ENCODE measurements around the gene USP17L18.
"Not testable (repeated sequence)": the region's sequence is repeated elsewhere in the genome, so short reads cannot be mapped to it uniquely, and the experiment has no call there.

USP17L18 gene, protein sequence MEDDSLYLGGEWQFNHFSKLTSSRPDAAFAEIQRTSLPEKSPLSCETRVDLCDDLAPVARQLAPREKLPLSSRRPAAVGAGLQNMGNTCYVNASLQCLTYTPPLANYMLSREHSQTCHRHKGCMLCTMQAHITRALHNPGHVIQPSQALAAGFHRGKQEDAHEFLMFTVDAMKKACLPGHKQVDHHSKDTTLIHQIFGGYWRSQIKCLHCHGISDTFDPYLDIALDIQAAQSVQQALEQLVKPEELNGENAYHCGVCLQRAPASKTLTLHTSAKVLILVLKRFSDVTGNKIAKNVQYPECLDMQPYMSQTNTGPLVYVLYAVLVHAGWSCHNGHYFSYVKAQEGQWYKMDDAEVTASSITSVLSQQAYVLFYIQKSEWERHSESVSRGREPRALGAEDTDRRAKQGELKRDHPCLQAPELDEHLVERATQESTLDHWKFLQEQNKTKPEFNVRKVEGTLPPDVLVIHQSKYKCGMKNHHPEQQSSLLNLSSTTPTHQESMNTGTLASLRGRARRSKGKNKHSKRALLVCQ

GRCh38 chr4:9247953-9248680 is at the start of gene USP17L18:
Gene USP17L18, plus strand, starts transcription at chr4:9248630. Its CDS starts 0 bp downstream, at chr4:9248630.
- DNase-seq (ENCODE audit: extremely low read depth in 1 of 2, low read depth in 1 of 2) = not testable (repeated sequence)

GRCh38 chr4:9210357-9210756 is 38.1 kb upstream of the USP17L18 start, which contains the start of gene USP17L10:
Gene USP17L10, plus strand, starts transcription at chr4:9210657. Its CDS starts 0 bp downstream, at chr4:9210657.
- DNase-seq (ENCODE audit: extremely low read depth in 1 of 2, low read depth in 1 of 2) = not testable (repeated sequence)

DNA sequence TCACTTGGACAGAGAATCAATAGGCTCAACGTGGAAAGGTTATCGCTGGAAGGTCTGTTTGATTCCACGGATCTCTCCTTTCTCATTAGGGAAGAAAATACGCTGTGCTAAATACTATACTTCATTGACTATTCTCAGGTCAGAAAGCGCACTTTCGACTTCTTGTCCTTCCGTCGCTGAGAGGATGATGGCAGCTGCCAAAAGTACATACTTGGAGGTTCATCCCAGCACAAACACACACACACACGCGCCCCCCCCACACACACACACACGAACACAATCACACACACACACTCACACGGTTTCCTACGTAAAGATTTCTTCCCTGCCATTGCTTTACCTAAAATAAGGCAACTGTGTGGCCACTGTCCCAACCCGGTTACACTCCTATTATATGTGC is 33.7 kb upstream of the USP17L18 start:
- DNase-seq (ENCODE audit: extremely low read depth in 1 of 2, low read depth in 1 of 2) = not testable (repeated sequence)

DNA sequence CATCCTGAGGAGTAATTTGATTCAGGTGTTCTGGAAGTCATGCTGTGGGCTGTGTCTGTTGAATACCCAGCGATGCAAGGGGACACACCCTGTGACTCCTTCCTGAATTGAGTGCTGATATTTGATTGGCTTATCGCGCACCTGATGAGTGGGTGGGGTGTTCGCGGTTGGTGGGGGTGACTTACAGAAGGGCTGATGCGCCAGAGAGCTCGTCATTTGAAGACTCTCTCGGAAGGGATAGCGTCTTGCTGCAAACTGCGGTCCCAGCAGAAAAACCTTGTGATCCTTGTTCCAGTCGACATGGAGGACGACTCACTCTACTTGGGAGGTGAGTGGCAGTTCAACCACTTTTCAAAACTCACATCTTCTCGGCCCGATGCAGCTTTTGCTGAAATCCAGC is 33.3 kb upstream of the USP17L18 start, which contains the start of gene USP17L11:
USP17L11 (plus strand) TSS at position 301 of the 400 bp plus-strand sequence; CDS start at position 301, 0 bp downstream.
- DNase-seq (ENCODE audit: extremely low read depth in 1 of 2, low read depth in 1 of 2) = not testable (repeated sequence)

- DNase-seq (ENCODE audit: extremely low read depth in 1 of 2, low read depth in 1 of 2) = not testable (repeated sequence)
Observed at GRCh38 chr4:9219852-9220251, 28.6 kb upstream of the USP17L18 start, which contains the start of gene USP17L12. Gene USP17L12, plus strand, starts transcription at chr4:9220152. Its CDS starts 0 bp downstream, at chr4:9220152.

DNA sequence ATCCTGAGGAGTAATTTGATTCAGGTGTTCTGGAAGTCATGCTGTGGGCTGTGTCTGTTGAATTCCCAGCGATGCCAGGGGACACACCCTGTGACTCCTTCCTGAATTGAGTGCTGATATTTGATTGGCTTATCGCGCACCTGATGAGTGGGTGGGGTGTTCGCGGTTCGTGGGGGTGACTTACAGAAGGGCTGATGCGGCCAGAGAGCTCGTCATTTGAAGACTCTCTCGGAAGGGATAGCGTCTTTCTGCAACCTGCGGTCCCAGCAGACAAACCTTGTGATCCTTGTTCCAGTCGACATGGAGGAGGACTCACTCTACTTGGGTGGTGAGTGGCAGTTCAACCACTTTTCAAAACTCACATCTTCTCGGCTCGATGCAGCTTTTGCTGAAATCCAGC is 23.8 kb upstream of the USP17L18 start, which contains the start of gene USP17L13:
USP17L13 (plus strand) TSS at position 301 of the 400 bp plus-strand sequence; CDS start at position 301, 0 bp downstream.
- DNase-seq (ENCODE audit: extremely low read depth in 1 of 2, low read depth in 1 of 2) = not testable (repeated sequence)

DNA sequence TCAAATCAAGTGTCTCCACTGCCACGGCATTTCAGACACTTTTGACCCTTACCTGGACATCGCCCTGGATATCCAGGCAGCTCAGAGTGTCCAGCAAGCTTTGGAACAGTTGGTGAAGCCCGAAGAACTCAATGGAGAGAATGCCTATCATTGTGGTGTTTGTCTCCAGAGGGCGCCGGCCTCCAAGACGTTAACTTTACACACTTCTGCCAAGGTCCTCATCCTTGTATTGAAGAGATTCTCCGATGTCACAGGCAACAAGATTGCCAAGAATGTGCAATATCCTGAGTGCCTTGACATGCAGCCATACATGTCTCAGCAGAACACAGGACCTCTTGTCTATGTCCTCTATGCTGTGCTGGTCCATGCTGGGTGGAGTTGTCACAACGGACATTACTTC is 18.2 kb upstream of the USP17L18 start:
- DNase-seq (ENCODE audit: extremely low read depth in 1 of 2, low read depth in 1 of 2) = not testable (repeated sequence)

DNA sequence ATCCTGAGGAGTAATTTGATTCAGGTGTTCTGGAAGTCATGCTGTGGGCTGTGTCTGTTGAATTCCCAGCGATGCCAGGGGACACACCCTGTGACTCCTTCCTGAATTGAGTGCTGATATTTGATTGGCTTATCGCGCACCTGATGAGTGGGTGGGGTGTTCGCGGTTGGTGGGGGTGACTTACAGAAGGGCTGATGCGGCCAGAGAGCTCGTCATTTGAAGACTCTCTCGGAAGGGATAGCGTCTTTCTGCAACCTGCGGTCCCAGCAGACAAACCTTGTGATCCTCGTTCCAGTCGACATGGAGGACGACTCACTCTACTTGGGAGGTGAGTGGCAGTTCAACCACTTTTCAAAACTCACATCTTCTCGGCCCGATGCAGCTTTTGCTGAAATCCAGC is 14.3 kb upstream of the USP17L18 start, which contains the start of gene USP17L15:
USP17L15 (plus strand) TSS at position 301 of the 400 bp plus-strand sequence; CDS start at position 301, 0 bp downstream.
- not testable (repeated sequence) for DNase-seq (ENCODE audit: extremely low read depth in 1 of 2, low read depth in 1 of 2)

DNA sequence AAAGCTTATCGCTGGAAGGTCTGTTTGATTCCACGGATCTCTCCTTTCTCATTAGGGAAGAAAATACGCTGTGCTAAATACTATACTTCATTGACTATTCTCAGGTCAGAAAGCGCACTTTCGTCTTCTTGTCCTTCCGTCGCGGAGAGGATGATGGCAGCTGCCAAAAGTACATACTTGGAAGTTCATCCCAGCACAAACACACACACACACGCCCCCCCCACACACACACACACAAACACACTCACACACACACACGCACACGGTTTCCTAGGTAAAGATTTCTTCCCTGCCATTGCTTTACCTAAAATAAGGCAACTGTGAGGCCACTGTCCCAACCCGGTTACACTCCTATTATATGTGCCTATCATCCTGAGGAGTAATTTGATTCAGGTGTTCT is 10.0 kb upstream of the USP17L18 start:
- not testable (repeated sequence) for DNase-seq (ENCODE audit: extremely low read depth in 1 of 2, low read depth in 1 of 2)

- not testable (repeated sequence) for DNase-seq (ENCODE audit: extremely low read depth in 1 of 2, low read depth in 1 of 2)
Observed at GRCh38 chr4:9243579-9243978, 4.9 kb upstream of the USP17L18 start, which contains the start of gene USP17L17. Gene USP17L17, plus strand, starts transcription at chr4:9243879. Its CDS starts 0 bp downstream, at chr4:9243879.

- DNase-seq (ENCODE audit: extremely low read depth in 1 of 2, low read depth in 1 of 2) = not testable (repeated sequence)
Observed at GRCh38 chr4:9253078-9253477, 4.6 kb downstream of the USP17L18 start, which contains the start of gene USP17L19. Gene USP17L19, plus strand, starts transcription at chr4:9253378. Its CDS starts 0 bp downstream, at chr4:9253378.

DNA sequence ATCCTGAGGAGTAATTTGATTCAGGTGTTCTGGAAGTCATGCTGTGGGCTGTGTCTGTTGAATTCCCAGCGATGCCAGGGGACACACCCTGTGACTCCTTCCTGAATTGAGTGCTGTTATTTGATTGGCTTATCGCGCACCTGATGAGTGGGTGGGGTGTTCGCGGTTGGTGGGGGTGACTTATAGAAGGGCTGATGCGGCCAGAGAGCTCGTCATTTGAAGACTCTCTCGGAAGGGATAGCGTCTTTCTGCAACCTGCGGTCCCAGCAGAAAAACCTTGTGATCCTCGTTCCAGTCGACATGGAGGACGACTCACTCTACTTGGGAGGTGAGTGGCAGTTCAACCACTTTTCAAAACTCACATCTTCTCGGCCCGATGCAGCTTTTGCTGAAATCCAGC is 9.4 kb downstream of the USP17L18 start, which contains the start of gene USP17L20:
USP17L20 (plus strand) TSS at position 301 of the 400 bp plus-strand sequence; CDS start at position 301, 0 bp downstream.
- DNase-seq (ENCODE audit: extremely low read depth in 1 of 2, low read depth in 1 of 2) = not testable (repeated sequence)

GRCh38 chr4:9262572-9262971 is 14.1 kb downstream of the USP17L18 start, which contains the start of gene USP17L21:
Gene USP17L21, plus strand, starts transcription at chr4:9262872. Its CDS starts 0 bp downstream, at chr4:9262872.
- not testable (repeated sequence) for DNase-seq (ENCODE audit: extremely low read depth in 1 of 2, low read depth in 1 of 2)

DNA sequence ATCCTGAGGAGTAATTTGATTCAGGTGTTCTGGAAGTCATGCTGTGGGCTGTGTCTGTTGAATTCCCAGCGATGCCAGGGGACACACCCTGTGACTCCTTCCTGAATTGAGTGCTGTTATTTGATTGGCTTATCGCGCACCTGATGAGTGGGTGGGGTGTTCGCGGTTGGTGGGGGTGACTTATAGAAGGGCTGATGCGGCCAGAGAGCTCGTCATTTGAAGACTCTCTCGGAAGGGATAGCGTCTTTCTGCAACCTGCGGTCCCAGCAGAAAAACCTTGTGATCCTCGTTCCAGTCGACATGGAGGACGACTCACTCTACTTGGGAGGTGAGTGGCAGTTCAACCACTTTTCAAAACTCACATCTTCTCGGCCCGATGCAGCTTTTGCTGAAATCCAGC is 18.9 kb downstream of the USP17L18 start, which contains the start of gene USP17L22:
USP17L22 (plus strand) TSS at position 301 of the 400 bp plus-strand sequence; CDS start at position 301, 0 bp downstream.
- not testable (repeated sequence) for DNase-seq (ENCODE audit: extremely low read depth in 1 of 2, low read depth in 1 of 2)

DNA sequence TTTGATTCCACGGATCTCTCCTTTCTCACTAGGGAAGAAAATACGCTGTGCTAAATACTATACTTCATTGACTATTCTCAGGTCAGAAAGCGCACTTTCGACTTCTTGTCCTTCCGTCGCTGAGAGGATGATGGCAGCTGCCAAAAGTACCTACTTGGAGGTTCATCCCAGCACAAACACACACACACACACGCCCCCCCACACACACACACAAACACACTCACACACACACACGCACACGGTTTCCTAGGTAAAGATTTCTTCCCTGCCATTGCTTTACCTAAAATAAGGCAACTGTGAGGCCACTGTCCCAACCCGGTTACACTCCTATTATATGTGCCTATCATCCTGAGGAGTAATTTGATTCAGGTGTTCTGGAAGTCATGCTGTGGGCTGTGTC is 23.3 kb downstream of the USP17L18 start:
- DNase-seq (ENCODE audit: extremely low read depth in 1 of 2, low read depth in 1 of 2) = not testable (repeated sequence)
